ENCODE data around the gene TSC2.
"Not testable (repeated sequence)": the region's sequence is repeated elsewhere in the genome, so short reads cannot be mapped to it uniquely, and the experiment has no call there.

Gene TSC2

GRCh38 chr16:2108446-2109270 is 60.9 kb downstream of the TSC2 start:
- not testable (repeated sequence) for DNase-seq

DNA sequence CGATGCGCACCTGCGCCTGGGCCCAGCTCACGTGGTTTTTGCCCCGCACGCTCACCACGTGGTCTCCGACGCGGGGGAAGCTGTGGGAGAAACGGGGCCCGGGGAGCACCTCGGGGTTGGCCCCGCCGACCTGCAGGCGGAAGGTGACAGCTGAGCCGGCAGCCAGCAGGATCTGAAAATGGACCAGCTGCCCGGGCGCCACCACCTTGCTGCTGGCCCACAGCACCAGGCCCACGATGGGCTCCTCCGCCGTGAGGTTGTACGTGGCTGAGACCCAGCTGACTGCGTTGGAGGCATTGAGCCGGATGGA is 61.4 kb downstream of the TSC2 start:
- DNase-seq, result not testable (repeated sequence)

- DNase-seq, result not testable (repeated sequence)
These were observed 62.1 kb downstream of the TSC2 start for GRCh38 chr16:2109872-2110271.

GRCh38 chr16:2110332-2111008 is 62.7 kb downstream of the TSC2 start:
- not testable (repeated sequence) for DNase-seq

DNA sequence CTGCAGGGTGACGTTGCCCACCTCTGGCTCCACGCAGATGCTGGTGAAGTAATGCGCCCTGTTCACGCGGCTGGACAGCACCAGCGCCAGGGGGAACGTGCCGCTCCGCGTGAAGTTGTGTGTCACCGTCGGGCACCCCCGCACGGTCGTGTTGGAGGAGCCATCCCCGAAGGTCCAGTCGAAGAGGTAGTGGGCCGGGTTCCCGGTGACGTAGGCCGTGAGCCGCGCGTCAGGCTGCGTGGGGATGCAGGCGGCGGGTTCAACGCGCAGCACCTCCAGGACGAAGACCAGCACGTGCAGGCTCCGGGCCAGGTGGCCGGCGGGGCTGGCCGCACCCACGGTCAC is 63.2 kb downstream of the TSC2 start:
- DNase-seq, result not testable (repeated sequence)

DNA sequence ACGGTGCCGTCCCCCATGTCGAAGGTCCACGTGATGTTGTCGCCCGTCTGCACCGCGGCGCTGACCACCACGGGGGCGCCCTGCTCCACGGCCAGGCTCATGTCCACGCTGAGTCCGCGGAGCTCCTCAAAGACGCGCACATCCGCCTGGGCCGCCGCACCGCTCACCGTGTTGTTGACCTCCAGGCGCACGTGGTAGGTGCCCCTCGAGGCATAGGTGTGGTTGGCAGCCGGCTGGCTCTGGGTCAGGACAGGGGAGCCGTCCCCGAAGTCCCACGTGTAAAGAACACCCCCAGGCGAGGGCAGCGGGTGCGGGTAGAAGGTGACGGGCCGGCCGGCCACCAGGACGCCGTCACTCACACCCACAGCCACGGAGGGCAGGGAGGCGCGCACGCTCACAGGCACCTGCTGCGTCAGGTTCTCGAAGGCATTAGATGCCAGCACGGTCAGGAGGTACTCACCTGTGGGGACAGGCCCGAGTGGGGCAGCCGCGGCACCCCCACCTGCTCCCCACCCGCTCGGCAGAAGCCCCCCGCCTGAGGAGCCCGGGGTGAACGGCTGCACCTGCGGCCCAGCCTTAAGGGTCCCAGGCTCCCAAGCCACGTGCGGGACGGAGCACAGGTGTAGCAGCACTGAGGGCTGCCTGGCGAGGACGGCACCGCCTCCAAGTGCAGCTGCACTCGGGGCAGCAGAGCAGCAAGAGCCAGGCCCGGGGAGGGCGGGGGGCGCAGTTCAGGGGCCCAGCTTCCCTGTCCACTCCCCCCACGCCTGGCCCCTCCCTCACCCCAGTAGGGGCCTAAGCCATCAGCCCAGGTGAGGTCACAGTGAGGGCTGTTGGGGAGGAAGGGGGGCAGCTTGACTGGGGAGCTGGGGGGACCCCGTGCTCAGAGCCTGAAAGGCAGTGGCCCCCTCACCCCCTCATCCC is 63.9 kb downstream of the TSC2 start:
- not testable (repeated sequence) for DNase-seq

GRCh38 chr16:2112539-2113106 is 64.8 kb downstream of the TSC2 start:
- DNase-seq, result not testable (repeated sequence)

GRCh38 chr16:2114225-2114624 is 66.4 kb downstream of the TSC2 start:
- not testable (repeated sequence) for DNase-seq

GRCh38 chr16:2114885-2115590 is 67.3 kb downstream of the TSC2 start:
- not testable (repeated sequence) for DNase-seq

- DNase-seq, result no peak
These were observed 67.8 kb downstream of the TSC2 start for GRCh38 chr16:2115591-2115973.

- not testable (repeated sequence) for DNase-seq
These were observed 68.6 kb downstream of the TSC2 start for GRCh38 chr16:2116428-2116827.

GRCh38 chr16:2117341-2117740 is 69.6 kb downstream of the TSC2 start:
- DNase-seq, result not testable (repeated sequence)

DNA sequence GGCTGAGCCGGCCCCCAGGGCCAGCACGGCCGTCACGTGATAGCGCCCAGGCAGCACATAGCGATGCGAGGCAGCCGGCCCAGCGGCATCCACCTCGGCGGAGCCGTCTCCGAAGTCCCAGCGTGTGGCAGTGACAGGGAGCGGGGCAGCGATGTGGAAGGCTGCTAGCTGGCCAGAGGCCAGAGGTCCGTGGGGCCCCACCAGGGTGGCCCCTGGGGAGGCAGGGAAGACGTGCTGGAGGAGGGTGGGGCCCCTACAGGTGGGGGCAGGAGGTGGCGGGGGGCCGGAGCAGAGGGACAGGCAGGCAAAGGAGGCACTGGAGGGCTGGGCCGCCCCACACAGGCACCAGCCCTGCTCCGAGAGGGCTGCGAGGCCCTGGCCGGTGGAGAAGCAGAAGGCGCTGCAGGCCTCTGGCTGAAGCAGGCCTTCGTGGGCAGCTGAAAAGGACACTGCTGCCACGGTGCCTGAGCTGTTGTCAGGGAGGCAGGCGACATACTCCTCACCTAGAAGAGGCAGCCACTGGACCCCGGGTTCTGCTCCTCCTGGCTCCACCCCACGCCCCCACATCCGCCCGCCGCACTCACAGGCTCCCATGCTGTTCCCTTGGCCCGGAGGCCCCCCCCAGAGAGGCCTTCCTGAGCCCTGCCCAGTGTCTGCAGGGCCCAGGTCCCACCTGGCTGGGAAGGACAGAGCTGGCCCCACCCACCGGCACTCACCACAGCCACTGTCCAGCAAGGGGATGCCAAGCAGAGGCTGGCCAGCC is 70.4 kb downstream of the TSC2 start:
- not testable (repeated sequence) for DNase-seq

GRCh38 chr16:2121325-2121724 is 73.5 kb downstream of the TSC2 start:
- DNase-seq, result not testable (repeated sequence)

DNA sequence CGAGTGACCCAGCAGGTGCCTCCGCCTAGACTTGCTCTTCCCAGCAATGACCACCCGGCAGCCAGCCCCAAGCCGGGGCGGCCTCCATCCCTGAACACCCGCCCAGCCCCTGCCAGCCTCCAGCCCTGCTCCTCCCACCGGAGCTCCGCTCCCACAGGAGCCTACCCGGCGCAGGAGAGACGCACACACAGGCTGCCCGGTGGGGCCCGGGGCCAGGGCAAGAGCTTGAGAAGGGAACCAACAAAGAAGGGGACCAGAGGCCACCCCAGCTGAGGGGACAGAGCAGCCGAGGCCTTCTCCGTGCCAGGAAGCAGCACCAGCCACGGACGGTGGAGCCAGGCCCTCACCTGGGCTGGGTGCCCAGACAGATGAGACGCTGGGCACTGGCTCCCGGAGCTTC is 74.1 kb downstream of the TSC2 start:
- DNase-seq, result no peak

- no peak for DNase-seq
These were observed 74.6 kb downstream of the TSC2 start for GRCh38 chr16:2122429-2122828.

GRCh38 chr16:2122934-2123683 is 75.3 kb downstream of the TSC2 start:
- DNase-seq, result not testable (repeated sequence)

DNA sequence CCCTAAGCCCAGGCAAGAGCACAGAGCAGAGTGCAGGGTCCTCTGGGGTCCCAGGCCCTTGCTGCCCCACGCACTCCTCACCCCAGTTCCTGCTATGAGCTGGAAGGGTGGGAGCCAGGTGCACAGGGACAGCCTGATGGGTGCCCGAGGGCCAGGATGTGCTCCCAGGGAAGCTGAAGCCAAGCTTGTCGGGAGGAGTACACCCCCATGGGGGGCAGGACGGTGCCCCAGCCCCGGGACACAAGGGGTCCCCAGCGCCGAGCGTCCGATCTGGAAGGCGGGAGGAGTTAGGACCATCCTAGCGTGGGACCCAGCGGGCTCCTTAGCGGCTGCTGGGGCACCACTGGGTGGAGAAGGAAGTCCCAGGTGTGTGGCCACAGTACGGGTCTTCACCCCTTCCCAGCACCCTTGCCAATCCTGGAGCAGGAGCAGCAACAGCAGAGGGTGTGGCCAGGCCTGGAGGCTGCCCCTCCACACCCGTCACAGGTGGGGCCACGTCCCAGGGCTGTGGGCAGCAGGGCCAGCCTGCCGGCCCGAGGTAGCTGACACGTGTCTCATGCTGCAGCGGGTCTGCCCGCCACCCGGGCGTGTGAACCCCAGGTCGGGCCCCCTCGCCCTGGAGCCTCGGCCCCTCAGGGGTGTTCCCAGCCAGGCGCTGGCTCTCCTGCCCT is 76.1 kb downstream of the TSC2 start:
- DNase-seq, result not testable (repeated sequence)

DNA sequence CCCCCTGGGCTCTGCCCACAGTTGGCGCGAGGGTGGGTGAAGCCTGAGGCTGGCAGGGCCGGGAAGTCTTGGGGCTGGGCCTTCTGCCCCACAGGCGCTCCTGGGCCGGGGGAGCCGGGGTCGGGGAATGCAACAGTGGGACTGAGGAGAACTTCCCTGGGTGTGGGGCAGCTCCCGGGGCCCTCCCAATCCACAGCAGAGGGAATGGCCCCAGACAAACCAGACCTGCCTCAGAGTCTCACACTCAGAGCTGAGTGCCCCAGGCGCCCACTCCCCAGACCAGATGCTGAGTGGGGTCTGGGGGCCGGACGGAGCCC is 76.5 kb downstream of the TSC2 start:
- DNase-seq, result not testable (repeated sequence)

DNA sequence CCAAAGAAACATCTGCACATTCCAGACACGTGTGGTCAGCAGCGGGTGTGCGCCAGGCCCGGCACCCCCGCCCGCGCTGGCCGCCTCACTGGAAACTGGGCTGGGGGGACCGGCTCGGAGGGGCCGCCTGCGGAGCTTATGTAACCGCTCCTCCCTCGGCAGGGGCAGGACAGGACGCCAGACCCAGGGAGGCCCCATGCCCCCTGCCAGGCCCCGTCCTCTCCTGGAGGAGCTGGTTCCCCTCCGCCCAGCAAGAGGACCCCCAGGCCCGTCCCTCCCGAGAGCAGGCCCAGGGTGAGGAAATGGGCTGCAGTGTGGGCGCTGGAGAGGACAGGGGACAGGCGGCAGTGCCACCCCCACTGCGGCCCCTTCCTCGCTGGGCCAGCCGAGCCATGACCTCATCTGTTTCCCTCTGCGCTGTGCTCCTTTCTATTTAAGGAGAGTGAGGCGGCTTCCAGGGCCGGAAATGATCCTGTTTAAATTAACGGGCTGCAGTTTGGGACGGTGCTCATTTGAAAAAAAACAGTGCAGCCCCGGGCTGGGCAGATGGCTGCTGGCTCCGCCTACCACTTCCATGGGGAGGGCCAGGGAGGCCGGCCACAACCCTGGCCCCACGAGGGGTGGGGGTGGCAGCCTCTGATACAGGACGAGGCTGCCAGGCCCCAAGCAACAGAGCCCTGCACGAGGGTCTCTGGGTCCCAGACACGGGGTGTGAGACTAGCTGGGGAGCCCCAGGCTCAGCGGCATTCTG is 77.1 kb downstream of the TSC2 start:
- not testable (repeated sequence) for DNase-seq
